ENCODE results near the gene SMIM41.

SMIM41 gene

DNA sequence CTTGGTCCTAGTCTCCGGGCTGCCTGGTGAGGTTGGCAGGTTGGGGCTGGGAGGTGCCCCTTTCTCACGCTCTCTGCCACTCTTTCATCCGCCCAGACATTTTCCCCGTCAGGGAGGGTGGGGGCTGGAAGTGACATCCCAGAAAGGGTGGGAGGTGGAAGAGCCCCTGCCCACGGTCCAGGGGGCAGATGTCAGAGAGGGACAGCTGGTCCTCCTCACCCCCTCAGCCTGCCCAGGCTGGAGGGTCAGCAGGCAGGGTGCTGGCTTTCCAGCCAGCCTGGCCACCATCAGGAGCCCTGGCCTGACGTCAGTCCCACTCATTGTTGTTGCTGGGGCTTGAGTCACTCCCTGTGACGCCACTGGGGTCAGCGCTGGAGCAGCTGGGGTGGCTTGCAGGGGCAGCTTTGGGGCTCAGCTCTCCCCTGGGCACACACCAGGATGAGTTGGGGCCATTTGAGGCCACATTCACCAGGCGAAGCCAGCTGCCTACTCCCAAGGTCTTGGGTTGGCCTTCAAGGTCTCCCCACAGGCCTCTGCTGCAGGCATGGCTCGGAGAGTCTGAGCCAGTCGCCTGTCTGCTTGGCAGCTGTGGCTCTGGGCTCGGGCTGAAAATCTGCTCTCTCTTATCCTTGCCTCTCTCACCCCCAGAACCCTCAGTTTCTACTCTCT, 15.4 kb upstream of the SMIM41 start:
- Histone ChIP-seq H3K27ac (peak overlapping the region; percentile 71 to 86), H3K4me3 (peak overlapping the region; percentile 27)
- TF ChIP-seq CTCF (IDR thresholded peaks at IDR 0.05) = no peak
- DNase-seq (ENCODE audit: low spot score) = peak; percentile 90

- Histone ChIP-seq H3K27ac (no peak overlapping the region), H3K4me3 (no peak overlapping the region)
- no peak for TF ChIP-seq CTCF (IDR thresholded peaks at IDR 0.05)
- no peak for DNase-seq (ENCODE audit: low spot score)
Observed at GRCh38 chr12:52066346-52067080, 13.0 kb upstream of the SMIM41 start.

DNA sequence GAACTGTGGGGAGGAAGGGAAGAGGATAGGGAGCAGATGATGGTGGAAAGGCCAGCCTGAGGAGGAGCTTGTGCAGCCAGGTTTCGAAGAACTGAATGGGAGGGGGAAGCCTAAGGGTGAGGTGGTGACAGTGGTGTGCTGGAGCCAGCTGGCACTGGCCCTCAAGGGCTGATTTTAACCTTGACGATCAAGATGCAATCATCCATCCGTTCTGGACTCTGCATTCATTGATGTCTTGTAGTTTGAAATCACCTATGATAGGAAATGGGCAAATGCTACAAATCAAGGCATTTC, 12.5 kb upstream of the SMIM41 start:
- Histone ChIP-seq H3K27ac (no peak overlapping the region), H3K4me3 (no peak overlapping the region)
- DNase-seq (ENCODE audit: low spot score) = no peak
- no peak for TF ChIP-seq CTCF (IDR thresholded peaks at IDR 0.05)

DNA sequence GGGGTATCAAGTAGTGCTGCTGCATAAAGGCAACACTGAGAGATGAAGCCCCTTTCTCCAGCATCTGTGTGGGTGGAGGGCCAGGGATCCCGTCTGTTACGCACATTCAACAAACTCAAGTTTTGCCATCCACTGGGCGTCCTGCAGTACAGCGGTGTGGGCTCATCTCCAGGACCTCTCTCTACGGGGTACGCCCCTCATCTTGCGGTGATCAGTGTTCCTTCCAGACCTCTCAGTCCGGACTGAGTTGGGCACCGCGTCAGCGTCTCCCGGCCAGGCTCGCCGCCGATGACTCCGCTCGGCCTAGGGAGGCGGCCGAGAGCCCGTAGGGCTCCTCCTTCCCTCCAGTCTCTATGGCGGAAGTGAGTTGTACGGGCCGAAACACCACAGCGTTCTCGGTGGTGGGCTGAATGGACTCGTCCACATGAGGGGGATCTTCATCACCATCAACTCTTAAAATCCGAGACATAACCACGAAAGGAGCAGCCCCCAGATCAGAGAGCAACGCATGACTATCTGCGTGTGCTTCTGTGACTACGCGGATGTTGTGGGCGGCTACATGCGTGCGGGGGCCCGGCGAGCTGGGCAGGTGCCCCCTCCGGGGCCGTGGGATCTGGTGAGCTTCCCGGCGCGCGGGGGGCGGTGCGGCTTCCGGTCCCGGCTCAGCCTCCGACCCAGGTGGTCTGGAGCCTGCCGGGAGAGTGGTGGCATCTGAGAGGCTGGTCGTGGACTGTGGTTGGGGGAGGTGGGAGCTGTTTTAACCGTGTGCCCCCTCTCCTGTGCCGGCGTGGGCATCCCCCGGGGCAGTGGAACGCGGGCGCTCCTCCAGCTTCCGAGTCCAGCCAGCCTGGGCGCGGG, 9.9 kb upstream of the SMIM41 start, which contains the start of gene ATG101:
Gene ATG101 (plus strand): TSS at position 652 of the 858 bp plus-strand sequence. CDS start 3,673 bp downstream, outside the sequence.
- Histone ChIP-seq H3K27ac (peak within 1 kb of the TSS; percentile 89 to 93), H3K4me3 (peak within 1 kb of the TSS; percentile 90)
- DNase-seq (ENCODE audit: low spot score) = peak; percentile 96
- peak; percentile 35 for TF ChIP-seq CTCF (IDR thresholded peaks at IDR 0.05)

DNA sequence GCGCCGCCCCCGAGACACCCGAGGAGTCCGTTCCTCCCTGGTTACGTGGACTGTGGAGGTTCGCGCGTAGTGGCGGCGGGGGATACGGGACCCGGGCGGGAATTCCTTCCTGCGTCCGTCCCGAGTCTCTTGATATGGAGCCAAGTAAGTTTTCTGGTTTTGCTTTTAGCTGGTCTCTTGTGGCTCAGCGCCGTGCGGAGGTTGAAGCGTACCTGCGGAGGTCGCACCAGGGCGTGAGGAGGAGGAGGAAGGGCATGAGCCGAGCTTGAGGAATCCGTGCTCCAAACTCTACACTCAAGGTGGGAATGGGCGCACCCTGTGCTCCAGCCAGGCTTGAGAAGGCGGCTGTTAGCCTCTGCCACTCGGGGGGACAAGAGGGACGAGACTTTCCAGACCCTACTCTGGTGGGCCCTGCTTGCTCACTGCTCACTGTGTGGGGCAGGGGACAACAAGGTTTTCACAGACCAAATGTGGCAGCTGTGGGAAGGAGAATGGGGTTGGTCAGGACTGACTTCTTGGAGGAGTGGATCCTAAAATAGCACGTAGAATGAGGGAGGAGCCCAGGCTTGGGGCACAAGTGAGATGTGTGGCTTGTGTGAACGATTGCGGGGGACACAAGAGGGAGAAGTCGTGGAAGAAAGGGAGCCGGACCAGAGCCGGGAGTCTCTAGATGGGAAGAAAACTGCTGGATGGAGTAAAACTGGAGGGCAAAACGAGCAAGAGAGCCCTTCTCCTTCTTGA, 9.1 kb upstream of the SMIM41 start:
- Histone ChIP-seq H3K27ac (peak overlapping the region; percentile 89 to 93), H3K4me3 (peak overlapping the region; percentile 90)
- DNase-seq (ENCODE audit: low spot score) = no peak
- TF ChIP-seq CTCF (IDR thresholded peaks at IDR 0.05) = no peak

DNA sequence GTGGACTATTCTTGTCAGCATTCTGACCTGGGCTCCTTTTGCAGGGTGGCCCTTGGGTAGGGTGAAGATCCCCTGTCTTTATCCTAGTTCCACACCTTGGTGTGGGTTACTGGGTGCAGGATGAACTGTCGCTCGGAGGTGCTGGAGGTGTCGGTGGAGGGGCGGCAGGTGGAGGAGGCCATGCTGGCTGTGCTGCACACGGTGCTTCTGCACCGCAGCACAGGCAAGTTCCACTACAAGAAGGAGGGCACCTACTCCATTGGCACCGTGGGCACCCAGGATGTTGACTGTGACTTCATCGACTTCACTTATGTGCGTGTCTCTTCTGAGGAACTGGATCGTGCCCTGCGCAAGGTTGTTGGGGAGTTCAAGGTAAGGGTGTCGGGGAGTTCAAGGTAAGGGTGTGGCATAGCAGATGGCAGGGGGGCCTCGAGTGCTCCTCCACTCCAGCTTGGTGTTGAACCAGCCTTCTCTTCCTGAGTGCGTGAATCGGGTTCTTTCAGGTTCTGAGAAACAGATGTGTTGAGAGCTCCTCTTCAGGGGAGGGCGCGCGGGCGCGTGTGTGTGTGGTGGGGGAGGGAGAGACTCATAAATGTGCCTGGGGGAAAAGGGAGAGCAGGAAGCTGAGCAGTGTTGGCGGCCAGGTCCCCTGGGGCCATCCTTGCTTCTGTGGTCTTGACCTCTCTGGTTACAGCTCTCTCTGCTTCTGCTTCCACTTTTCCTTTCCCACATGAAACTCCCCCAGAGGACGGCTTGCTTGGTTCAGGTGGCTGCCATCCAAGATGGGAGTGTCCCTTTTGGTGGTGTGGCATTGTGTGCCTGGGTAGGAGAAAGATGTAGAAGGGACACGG, 5.7 kb upstream of the SMIM41 start:
- no peak for DNase-seq (ENCODE audit: low spot score)
- Histone ChIP-seq H3K4me3 (no peak overlapping the region), H3K27ac (peak overlapping the region in 1 of 2 donors; percentile 9)
- no peak for TF ChIP-seq CTCF (IDR thresholded peaks at IDR 0.05)

Measured in coronary artery (tissue), 2 donors.